HUES64 (cell line): ENCODE measurements around the gene UGT1A5.

Experiments
- H3K27ac ChIP-seq: 2 replicates; pipeline ENCODE4 v1.7.0; 2013; ENCODE audit warnings: low read depth, low read length, inconsistent platforms
- H3K27me3 ChIP-seq: 2 replicates; pipeline ENCODE4 v1.6.1; 2013; ENCODE audit warnings: mild to moderate bottlenecking, low read length; ENCODE audit not compliant: insufficient read depth
- H3K36me3 ChIP-seq: 2 replicates; pipeline ENCODE4 v1.6.1; 2013; ENCODE audit warnings: mild to moderate bottlenecking, low read length; ENCODE audit not compliant: insufficient read depth
- H3K4me1 ChIP-seq: 2 replicates; pipeline ENCODE4 v1.6.1; 2013; ENCODE audit warnings: mild to moderate bottlenecking, low read length, moderate library complexity; ENCODE audit not compliant: insufficient read depth
- H3K4me3 ChIP-seq: 2 replicates; pipeline ENCODE4 v1.5.1; 2013; ENCODE audit warnings: mild to moderate bottlenecking, low read length, moderate library complexity
- H3K9ac ChIP-seq: 2 replicates; pipeline ENCODE4 v1.6.1; 2013; ENCODE audit warnings: mild to moderate bottlenecking, low read depth, low read length
- H3K9me3 ChIP-seq: 2 replicates; pipeline ENCODE4 v1.6.1; 2013; ENCODE audit warnings: low read depth, low read length; ENCODE audit not compliant: insufficient read depth
- WGBS: fragments of 150-250, 120-280 bp; methylation state at CpG from one replicate; pipeline ENCODE4 v1.1.7; 2013; ENCODE audit warnings: missing lambda C conversion rate; 5-methylcytosine and 5-hydroxymethylcytosine counted together

Gene UGT1A5

DNA sequence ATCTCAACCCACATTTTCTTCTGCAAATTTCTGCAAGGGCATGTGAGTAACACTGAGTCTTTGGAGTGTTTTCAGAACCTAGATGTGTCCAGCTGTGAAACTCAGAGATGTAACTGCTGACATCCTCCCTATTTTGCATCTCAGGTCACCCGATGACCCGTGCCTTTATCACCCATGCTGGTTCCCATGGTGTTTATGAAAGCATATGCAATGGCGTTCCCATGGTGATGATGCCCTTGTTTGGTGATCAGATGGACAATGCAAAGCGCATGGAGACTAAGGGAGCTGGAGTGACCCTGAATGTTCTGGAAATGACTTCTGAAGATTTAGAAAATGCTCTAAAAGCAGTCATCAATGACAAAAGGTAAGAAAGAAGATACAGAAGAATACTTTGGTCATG, 55.4 kb downstream of the UGT1A5 start:
- no peaks in the 10 kb centered on the region for H3K9me3 ChIP-seq
- no peak overlapping the region for H3K4me3 ChIP-seq
- no peak overlapping the region for H3K27ac ChIP-seq
- H3K4me1 ChIP-seq = no peaks in the 10 kb centered on the region
- H3K27me3 ChIP-seq = no peaks in the 10 kb centered on the region
- H3K9ac ChIP-seq = no peak overlapping the region
- WGBS = 75% methylated on average over 4 of the region's 4 CpGs
- H3K36me3 ChIP-seq = no peaks in the 10 kb centered on the region

DNA sequence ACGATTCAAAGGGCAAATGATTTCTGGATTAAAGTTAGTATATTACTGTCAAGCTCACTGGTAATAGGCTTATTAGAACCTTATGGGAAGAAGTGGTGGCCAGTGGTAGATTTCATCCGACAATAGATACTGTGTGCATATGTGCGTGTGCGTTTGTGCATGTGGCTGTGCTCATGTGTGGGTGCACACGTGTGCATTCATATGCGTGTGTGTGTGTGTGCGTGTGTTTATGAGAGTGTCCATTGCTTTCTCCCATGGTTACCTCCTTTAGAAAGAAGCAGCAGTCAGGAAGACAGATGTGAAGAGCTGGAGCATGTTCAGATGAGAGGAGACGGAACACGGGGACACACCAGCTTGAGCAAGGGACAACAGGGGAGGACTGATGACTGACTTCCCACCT, 56.6 kb downstream of the UGT1A5 start:
- Histone ChIP-seq H3K27me3 (no peaks in the 10 kb centered on the region), H3K36me3 (no peaks in the 10 kb centered on the region), H3K27ac (no peak overlapping the region), H3K9ac (no peak overlapping the region), H3K4me1 (no peaks in the 10 kb centered on the region), H3K9me3 (no peaks in the 10 kb centered on the region), H3K4me3 (no peak overlapping the region)
- 96% methylated on average over 9 of the region's 9 CpGs for WGBS

DNA sequence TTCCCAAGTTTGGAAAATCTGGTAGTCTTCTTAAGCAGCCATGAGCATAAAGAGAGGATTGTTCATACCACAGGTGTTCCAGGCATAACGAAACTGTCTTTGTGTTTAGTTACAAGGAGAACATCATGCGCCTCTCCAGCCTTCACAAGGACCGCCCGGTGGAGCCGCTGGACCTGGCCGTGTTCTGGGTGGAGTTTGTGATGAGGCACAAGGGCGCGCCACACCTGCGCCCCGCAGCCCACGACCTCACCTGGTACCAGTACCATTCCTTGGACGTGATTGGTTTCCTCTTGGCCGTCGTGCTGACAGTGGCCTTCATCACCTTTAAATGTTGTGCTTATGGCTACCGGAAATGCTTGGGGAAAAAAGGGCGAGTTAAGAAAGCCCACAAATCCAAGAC, 59.4 kb downstream of the UGT1A5 start:
- H3K4me1 ChIP-seq = no peaks in the 10 kb centered on the region
- H3K27ac ChIP-seq = no peak overlapping the region
- H3K36me3 ChIP-seq = no peaks in the 10 kb centered on the region
- no peak overlapping the region for H3K9ac ChIP-seq
- no peaks in the 10 kb centered on the region for H3K27me3 ChIP-seq
- no peak overlapping the region for H3K4me3 ChIP-seq
- 90% methylated on average over 16 of the region's 16 CpGs for WGBS
- no peaks in the 10 kb centered on the region for H3K9me3 ChIP-seq

DNA sequence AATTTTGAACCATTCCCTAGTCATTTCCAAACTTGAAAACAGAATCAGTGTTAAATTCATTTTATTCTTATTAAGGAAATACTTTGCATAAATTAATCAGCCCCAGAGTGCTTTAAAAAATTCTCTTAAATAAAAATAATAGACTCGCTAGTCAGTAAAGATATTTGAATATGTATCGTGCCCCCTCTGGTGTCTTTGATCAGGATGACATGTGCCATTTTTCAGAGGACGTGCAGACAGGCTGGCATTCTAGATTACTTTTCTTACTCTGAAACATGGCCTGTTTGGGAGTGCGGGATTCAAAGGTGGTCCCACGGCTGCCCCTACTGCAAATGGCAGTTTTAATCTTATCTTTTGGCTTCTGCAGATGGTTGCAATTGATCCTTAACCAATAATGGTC, 59.9 kb downstream of the UGT1A5 start:
- Histone ChIP-seq H3K4me3 (no peak overlapping the region), H3K27ac (no peak overlapping the region), H3K27me3 (no peaks in the 10 kb centered on the region), H3K9ac (no peak overlapping the region), H3K4me1 (no peaks in the 10 kb centered on the region), H3K36me3 (no peaks in the 10 kb centered on the region), H3K9me3 (no peaks in the 10 kb centered on the region)
- WGBS = 90% methylated on average over 5 of the region's 5 CpGs

DNA sequence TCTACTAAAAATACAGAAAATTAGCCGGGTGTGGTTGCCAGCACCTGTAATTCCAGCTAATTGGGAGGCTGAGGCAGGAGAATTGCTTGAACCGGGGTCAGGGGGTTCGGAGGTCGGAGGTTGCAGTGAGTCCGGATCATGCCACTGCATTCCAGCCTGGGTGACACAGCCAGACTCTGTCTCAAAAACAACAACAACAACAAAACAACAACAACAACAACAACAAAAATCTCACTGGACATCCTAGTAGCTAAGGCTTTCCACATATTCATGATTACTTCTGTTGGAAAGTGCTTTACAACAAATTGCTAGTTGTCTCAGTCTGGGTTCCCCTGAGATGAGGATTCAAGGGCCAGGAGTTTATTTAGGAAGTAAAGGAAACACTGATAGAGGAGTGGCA, 61.1 kb downstream of the UGT1A5 start:
- Histone ChIP-seq H3K9me3 (no peaks in the 10 kb centered on the region), H3K36me3 (no peaks in the 10 kb centered on the region), H3K4me1 (no peaks in the 10 kb centered on the region), H3K27ac (no peak overlapping the region), H3K9ac (no peak overlapping the region), H3K4me3 (no peak overlapping the region), H3K27me3 (no peaks in the 10 kb centered on the region)
- WGBS = 96% methylated on average over 5 of the region's 5 CpGs

DNA sequence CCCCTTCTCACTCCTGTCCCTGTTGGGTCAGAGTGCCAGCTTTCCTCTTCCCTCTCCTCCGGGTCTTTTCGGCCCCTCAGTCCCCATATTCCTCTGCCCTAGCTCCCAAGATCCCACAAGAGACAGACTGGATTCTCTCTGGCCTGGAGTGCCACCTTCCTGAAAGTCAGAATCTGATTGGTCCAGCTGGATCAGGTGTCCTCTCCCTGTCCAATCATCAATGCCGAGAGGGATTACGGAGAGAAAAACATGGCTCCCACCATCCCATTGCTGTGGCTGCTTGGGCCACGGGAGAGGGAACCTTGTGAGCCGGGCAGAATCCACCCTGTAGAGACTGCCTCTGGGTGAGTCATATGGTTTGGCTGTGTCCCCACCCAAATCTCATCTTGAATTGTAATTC, 62.7 kb downstream of the UGT1A5 start:
- Histone ChIP-seq H3K9ac (no peak overlapping the region), H3K27me3 (no peaks in the 10 kb centered on the region), H3K4me1 (no peaks in the 10 kb centered on the region), H3K9me3 (no peaks in the 10 kb centered on the region), H3K36me3 (no peaks in the 10 kb centered on the region), H3K4me3 (no peak overlapping the region), H3K27ac (no peak overlapping the region)
- 95% methylated on average over 6 of the region's 6 CpGs for WGBS

DNA sequence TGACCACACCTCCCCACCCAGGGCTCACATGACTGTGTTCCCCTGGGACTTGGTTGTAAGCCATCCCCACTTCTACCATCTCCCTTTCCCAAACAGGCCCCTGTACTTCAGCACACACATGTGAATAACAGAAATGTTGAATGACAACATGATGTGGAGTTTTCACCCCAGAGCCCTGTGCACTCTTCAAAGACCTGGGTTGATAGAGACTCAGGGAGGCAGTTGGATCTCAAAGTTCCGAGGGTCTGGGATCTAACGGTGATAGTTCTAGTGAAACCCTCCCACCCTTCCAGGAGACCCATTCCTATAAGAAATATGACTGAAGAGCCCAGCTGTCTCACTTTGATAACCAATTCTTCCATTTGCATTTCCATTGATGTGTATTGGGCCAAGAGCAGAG, 65.3 kb downstream of the UGT1A5 start, which contains the start of gene MROH2A:
MROH2A (plus strand) TSS at position 301 of the 400 bp plus-strand sequence. CDS start 1,029 bp downstream, outside the sequence.
- Histone ChIP-seq H3K36me3 (no peaks in the 10 kb centered on the region), H3K9me3 (no peaks in the 10 kb centered on the region), H3K4me3 (no peak within 1 kb of the TSS)

DNA sequence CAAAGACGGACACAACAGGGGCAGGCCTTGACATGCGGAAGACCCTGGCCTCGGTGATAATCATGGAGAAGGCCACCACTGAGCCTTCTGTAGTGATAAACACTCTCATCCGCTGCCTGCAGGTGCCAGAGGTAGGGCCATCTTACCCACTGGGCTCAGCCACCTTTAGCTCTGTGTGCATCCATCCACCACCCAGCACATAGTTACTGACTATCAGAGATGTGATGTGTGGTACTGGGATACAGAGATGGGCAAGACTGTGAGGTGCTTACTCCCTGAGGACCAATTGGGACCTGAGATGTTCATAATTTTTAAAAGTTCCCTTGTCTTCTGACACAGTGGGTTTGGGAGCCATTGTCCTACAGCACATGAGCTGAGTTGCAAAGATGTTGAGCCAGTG, 67.0 kb downstream of the UGT1A5 start:
- WGBS = 94% methylated on average over 4 of the region's 4 CpGs
- Histone ChIP-seq H3K27me3 (no peaks in the 10 kb centered on the region), H3K4me3 (no peak overlapping the region), H3K9ac (no peak overlapping the region), H3K36me3 (no peaks in the 10 kb centered on the region), H3K27ac (no peak overlapping the region), H3K9me3 (no peaks in the 10 kb centered on the region), H3K4me1 (no peaks in the 10 kb centered on the region)

More for the DNA sequence above, 65.3 kb downstream of the UGT1A5 start, which contains the start of gene MROH2A:
- Histone ChIP-seq H3K4me1 (no peaks in the 10 kb centered on the region), H3K27ac (no peak within 1 kb of the TSS), H3K27me3 (no peaks in the 10 kb centered on the region), H3K9ac (no peak within 1 kb of the TSS)
- 91% methylated on average over 2 of the region's 2 CpGs for whole genome bisulfite sequencing

DNA sequence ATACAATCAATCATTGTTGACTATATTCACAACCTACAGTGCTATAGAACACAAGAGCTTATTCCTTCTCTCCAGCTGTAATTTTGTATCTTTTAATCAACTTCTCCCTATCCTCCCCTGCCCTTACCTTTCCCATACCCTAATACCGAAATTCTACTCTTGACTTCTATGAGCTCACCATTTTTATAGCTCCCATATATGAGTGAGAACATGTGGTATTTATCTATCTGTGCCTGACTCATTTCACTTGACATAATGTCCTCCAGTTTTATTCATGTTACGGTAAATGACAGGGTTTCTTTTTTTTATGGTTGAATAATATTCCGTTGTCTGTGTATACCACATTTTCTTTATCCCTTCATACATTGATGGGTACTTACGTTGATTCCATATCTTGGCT, 68.1 kb downstream of the UGT1A5 start:
- Histone ChIP-seq H3K27me3 (no peaks in the 10 kb centered on the region), H3K27ac (no peak overlapping the region)
- WGBS = 100% methylated on average over 1 of the region's 4 CpGs

DNA sequence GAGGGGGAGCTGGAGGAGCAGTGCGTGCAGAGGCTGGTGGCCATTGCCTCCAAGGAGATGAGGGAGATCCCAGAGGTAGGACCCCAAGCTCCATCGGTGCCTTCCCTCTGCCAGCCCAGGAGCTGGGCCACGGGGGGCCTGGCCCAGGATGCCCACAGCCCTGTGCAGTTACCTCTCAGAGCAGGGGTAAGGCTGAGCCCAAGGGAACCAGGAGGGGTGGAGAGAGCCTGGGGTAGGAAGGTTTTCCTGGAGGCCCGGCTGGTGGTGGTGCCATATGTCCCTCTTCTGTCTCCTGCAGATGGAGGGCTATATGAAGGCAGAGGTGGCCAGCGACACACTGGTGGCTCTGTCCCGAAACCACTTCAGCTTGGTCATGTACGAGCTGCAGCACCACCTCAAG, 76.8 kb downstream of the UGT1A5 start:
- Histone ChIP-seq H3K9ac (no peak overlapping the region), H3K9me3 (no peaks in the 10 kb centered on the region), H3K4me1 (no peaks in the 10 kb centered on the region), H3K4me3 (no peak overlapping the region), H3K36me3 (no peaks in the 10 kb centered on the region), H3K27me3 (no peaks in the 10 kb centered on the region), H3K27ac (no peak overlapping the region)
- WGBS = 94% methylated on average over 7 of the region's 7 CpGs

More for the DNA sequence above, 68.1 kb downstream of the UGT1A5 start:
- H3K9ac ChIP-seq = no peak overlapping the region
- no peak overlapping the region for H3K4me3 ChIP-seq
- H3K9me3 ChIP-seq = no peaks in the 10 kb centered on the region
- H3K36me3 ChIP-seq = no peaks in the 10 kb centered on the region
- no peaks in the 10 kb centered on the region for H3K4me1 ChIP-seq

DNA sequence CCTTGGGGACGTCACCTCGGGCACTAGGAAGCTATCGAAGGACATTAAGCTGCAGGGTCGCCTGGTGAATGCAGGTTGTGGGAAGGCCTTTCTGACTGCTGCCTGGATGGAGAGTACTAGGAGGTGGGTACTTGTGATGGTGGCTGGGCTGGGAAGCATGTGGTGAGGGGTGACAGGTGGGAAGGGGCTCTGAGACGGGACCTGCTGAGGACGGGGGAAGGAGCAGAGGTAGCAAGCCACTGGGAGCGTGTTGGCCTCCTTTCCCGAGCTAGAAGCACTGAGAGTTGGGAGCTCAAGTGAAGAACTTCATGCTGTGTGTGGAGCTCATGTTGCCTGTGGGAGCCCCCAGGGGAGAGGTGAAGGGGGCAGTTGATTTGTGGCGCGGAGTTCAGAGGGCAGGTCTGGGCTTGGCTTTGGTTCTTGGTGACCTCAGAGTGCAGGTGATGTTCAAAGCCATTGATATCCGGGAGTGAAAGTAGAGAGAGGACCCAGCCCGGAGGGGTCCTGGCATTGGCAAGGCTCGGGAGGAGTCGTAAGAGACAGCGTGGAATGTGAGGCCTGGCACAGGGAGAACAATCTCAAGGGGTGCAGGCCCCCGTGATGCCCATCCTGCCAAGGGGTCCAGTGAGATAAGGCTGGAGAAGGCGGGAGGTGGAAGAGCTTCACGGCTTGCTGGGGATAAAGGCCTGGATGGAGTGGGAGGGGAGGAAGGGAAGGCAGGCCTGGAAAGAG, 78.6 kb downstream of the UGT1A5 start:
- no peaks in the 10 kb centered on the region for H3K27me3 ChIP-seq
- WGBS = 92% methylated on average over 18 of the region's 18 CpGs
- no peaks in the 10 kb centered on the region for H3K9me3 ChIP-seq
- H3K4me3 ChIP-seq = no peak overlapping the region
- H3K9ac ChIP-seq = no peak overlapping the region
- no peaks in the 10 kb centered on the region for H3K4me1 ChIP-seq
- H3K27ac ChIP-seq = no peak overlapping the region
- no peaks in the 10 kb centered on the region for H3K36me3 ChIP-seq

DNA sequence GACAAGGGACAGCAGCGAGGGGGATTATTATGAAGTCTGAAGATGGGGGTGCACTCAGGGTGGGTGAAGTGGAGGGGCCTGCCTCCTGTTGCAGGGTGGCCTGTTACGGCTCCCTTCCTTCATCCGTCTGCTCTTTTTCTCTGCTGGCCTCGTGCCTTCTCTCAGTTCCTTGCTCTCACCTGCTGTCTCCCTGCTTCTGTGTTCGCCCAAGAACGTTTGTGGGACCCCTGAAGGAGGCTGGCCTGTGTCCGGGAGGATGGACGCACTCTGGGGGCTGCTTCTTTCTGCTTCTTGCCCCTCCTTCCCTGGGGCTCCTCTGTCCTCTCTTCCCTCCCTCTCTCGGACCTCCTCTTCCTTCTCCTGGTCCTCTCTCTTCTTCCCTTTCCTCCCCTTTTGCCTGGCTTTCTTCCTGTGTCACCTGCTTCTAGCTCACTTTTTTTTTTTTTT, 79.2 kb downstream of the UGT1A5 start:
- H3K4me3 ChIP-seq = no peak overlapping the region
- no peaks in the 10 kb centered on the region for H3K36me3 ChIP-seq
- H3K27me3 ChIP-seq = no peaks in the 10 kb centered on the region
- whole genome bisulfite sequencing = 94% methylated on average over 9 of the region's 9 CpGs
- H3K27ac ChIP-seq = no peak overlapping the region
- H3K9me3 ChIP-seq = no peaks in the 10 kb centered on the region
- no peaks in the 10 kb centered on the region for H3K4me1 ChIP-seq
- no peak overlapping the region for H3K9ac ChIP-seq
